Measurements from ENCODE around the gene FTO.

- TF ChIP-seq POLR2A (IDR thresholded peaks at IDR 0.05; ENCODE audit: insufficient read depth in 1 of 2, low read depth in 2 of 2, low read length in 2 of 2) (no peak), ZNF644 (CRISPR knock-in tag; IDR thresholded peaks at IDR 0.05; ENCODE audit: low read depth) (no peak), JUND (CRISPR knock-in tag; IDR thresholded peaks at IDR 0.05) (no peak)
Measured at GRCh38 chr16:53821487-53821886, 117.5 kb downstream of the FTO start.
